ENCODE results near the gene MYCN.
"Not testable (repeated sequence)": the region's sequence is repeated elsewhere in the genome, so short reads cannot be mapped to it uniquely, and the experiment has no call there.

The MYCN gene

GRCh38 chr2:15957881-15958713 lies 17.7 kb downstream of the MYCN start:
- no peak for DNase-seq (ENCODE audit: low read depth)

GRCh38 chr2:15959331-15960153 lies 19.2 kb downstream of the MYCN start:
- no peak for DNase-seq (ENCODE audit: low read depth)

- not testable (repeated sequence) for DNase-seq (ENCODE audit: low read depth)
These were observed 19.8 kb downstream of the MYCN start for GRCh38 chr2:15960154-15960520.

- not testable (repeated sequence) for DNase-seq (ENCODE audit: low read depth)
These were observed 23.0 kb downstream of the MYCN start for GRCh38 chr2:15963109-15963976.

- DNase-seq (ENCODE audit: low read depth), result no peak
These were observed 23.8 kb downstream of the MYCN start for GRCh38 chr2:15963977-15964670.

GRCh38 chr2:15964936-15965563 lies 24.7 kb downstream of the MYCN start:
- DNase-seq (ENCODE audit: low read depth), result no peak

GRCh38 chr2:15965564-15966019 lies 25.2 kb downstream of the MYCN start:
- peak; percentile 28 for DNase-seq (ENCODE audit: low read depth)

GRCh38 chr2:15967415-15968279 lies 27.3 kb downstream of the MYCN start:
- DNase-seq (ENCODE audit: low read depth), result no peak

- no peak for DNase-seq (ENCODE audit: low read depth)
These were observed 28.2 kb downstream of the MYCN start for GRCh38 chr2:15968280-15969178.

- no peak for DNase-seq (ENCODE audit: low read depth)
These were observed 28.9 kb downstream of the MYCN start for GRCh38 chr2:15969214-15969613.

GRCh38 chr2:15970701-15971100 lies 30.4 kb downstream of the MYCN start:
- no peak for DNase-seq (ENCODE audit: low read depth)

- no peak for DNase-seq (ENCODE audit: low read depth)
These were observed 31.0 kb downstream of the MYCN start for GRCh38 chr2:15971351-15971750.

GRCh38 chr2:15971831-15972522 lies 31.6 kb downstream of the MYCN start:
- no peak for DNase-seq (ENCODE audit: low read depth)

- no peak for DNase-seq (ENCODE audit: low read depth)
These were observed 33.4 kb downstream of the MYCN start for GRCh38 chr2:15973481-15974401.

GRCh38 chr2:15974565-15975260 lies 34.4 kb downstream of the MYCN start:
- DNase-seq (ENCODE audit: low read depth), result no peak

GRCh38 chr2:15975261-15975600 lies 34.9 kb downstream of the MYCN start:
- DNase-seq (ENCODE audit: low read depth), result no peak

- no peak for DNase-seq (ENCODE audit: low read depth)
These were observed 35.3 kb downstream of the MYCN start for GRCh38 chr2:15975676-15976075.
